OCI-LY7 (cell line): ENCODE results near the gene AUTS2. TPM values are rescaled to one million over a fixed set of nuclear protein-coding genes. Genes with fewer than 3 reads are reported as not detected.

Source experiments
- BruUV-seq: library from RNA; stranded (reverse); fragments of 400-500 nt; replicated peaks from 2 replicates; lab custom pipeline; 2021; lab: Mats Ljungman, UMichigan
- CTCF ChIA-PET: fragments of 300-600 bp; sonication (Branson Sonifier 250); formaldehyde crosslinking; loops from one replicate; lab custom pipeline; 2022; ENCODE audit warnings: antibody characterized with exemption; ENCODE audit not compliant: unreplicated experiment; lab: Charles Lee
- POLR2A ChIA-PET: fragments of 300-600 bp; sonication (Branson Sonifier 250); formaldehyde crosslinking; loops from one replicate; lab custom pipeline; 2022; ENCODE audit warnings: antibody characterized with exemption; lab: Charles Lee
- DNase-seq: peaks from one replicate; pipeline ENCODE4 v3.0.0-alpha.2; 2015; ENCODE audit warnings: low spot score
- H2AFZ ChIP-seq: fragments of 200-600 bp; sonication (generic), shearing (Covaris generic); 2 replicates; pipeline ENCODE4 v1.6.1; 2014; ENCODE audit warnings: mild to moderate bottlenecking, antibody characterized with exemption, low read length, moderate library complexity
- H3K27ac ChIP-seq: fragments of 200-600 bp; sonication (generic); 2 replicates; pipeline ENCODE4 v1.5.1; 2014; ENCODE audit warnings: mixed run types, low read depth, mild to moderate bottlenecking, moderate library complexity, low read length, inconsistent platforms; ENCODE audit not compliant: poor library complexity, severe bottlenecking
- H3K36me3 ChIP-seq: fragments of 200-600 bp; sonication (generic); 2 replicates; pipeline ENCODE4 v1.6.1; 2014; ENCODE audit warnings: mild to moderate bottlenecking, antibody characterized with exemption, low read length, moderate library complexity, mixed read lengths; ENCODE audit not compliant: insufficient read depth
- H3K4me1 ChIP-seq: fragments of 200-600 bp; sonication (generic); 2 replicates; pipeline ENCODE4 v1.5.1; 2014; ENCODE audit warnings: mild to moderate bottlenecking, low read length; ENCODE audit not compliant: insufficient read depth, poor library complexity, severe bottlenecking
- H3K4me2 ChIP-seq: fragments of 200-600 bp; sonication (generic); 2 replicates; pipeline ENCODE4 v1.6.1; 2014; ENCODE audit warnings: mild to moderate bottlenecking, low read length
- H3K4me3 ChIP-seq: fragments of 200-600 bp; sonication (generic); 2 replicates; pipeline ENCODE4 v1.5.1; 2014; ENCODE audit warnings: mild to moderate bottlenecking, low read depth, low read length; ENCODE audit not compliant: poor library complexity, severe bottlenecking
- H3K79me2 ChIP-seq: fragments of 200-600 bp; sonication (generic); 2 replicates; pipeline ENCODE4 v1.6.1; 2016; ENCODE audit warnings: low read depth, mild to moderate bottlenecking, low read length, moderate library complexity, mixed read lengths; ENCODE audit not compliant: insufficient read depth
- H3K9me2 ChIP-seq: fragments of 200-600 bp; sonication (generic); 2 replicates; pipeline ENCODE4 v1.6.1; 2016; ENCODE audit warnings: mild to moderate bottlenecking, low read length, mixed read lengths; ENCODE audit not compliant: insufficient read depth
- H3K9me3 ChIP-seq: fragments of 200-600 bp; sonication (generic); 2 replicates; pipeline ENCODE4 v1.6.1; 2014; ENCODE audit warnings: mild to moderate bottlenecking, mixed run types, low read length, mixed read lengths
- H4K20me1 ChIP-seq: fragments of 200-600 bp; sonication (generic); 2 replicates; pipeline ENCODE4 v1.6.1; 2014; ENCODE audit warnings: mild to moderate bottlenecking, antibody characterized with exemption, low read length, moderate library complexity, mixed read lengths; ENCODE audit not compliant: insufficient read depth
- CTCF ChIP-seq: fragments of 200-600 bp; sonication (generic); conservative IDR thresholded peaks from 2 replicates; pipeline ENCODE4 v1.5.1; 2014; ENCODE audit warnings: mild to moderate bottlenecking, antibody characterized with exemption, low read length, moderate library complexity, mixed read lengths
- EZH2phosphoT487 ChIP-seq: fragments of 200-600 bp; sonication (generic); IDR thresholded peaks from 2 replicates; pipeline ENCODE4 v1.6.1; 2018; ENCODE audit warnings: low read depth, borderline replicate concordance, mild to moderate bottlenecking, mixed run types, antibody characterized with exemption, low read length, moderate library complexity, mixed read lengths
- intact Hi-C: fragments of 100-400 bp; cut with micrococcal nuclease; formaldehyde crosslinking; loops from one replicate; pipeline ENCODE4 v1.10.0; 2022; ENCODE audit not compliant: unreplicated experiment
- total RNA-seq, 2 experiments: library from RNA; depleted of rRNA in 1 of 2; stranded (reverse); fragments of >200 nt in 1 of 2; shearing (Covaris generic) in 1 of 2; gene quantifications; 2 replicates each; pipeline ENCODE4 v1.2.3, GENCODE V29; 2014 to 2022

AUTS2 gene
- total RNA-seq, 2 experiments from 2014 or later, result 37.9 to 78.5 TPM

- no peaks in the 10 kb centered on the region for H3K79me2 ChIP-seq
- no peaks in the 10 kb centered on the region for H3K36me3 ChIP-seq
- no peaks in the 10 kb centered on the region for H3K9me2 ChIP-seq
- TF ChIP-seq CTCF, result no peak
- TF ChIP-seq EZH2phosphoT487, result no peak
- DNase-seq, result no peak
- H3K27ac ChIP-seq, result no peak overlapping the region
- peaks cover 16% of the 10 kb centered on the region for H3K4me1 ChIP-seq
- intact Hi-C loops, result no loop called here
- POLR2A ChIA-PET, result no interaction called here
- H3K4me2 ChIP-seq, result no peak overlapping the region
- H4K20me1 ChIP-seq, result no peaks in the 10 kb centered on the region
- no peak overlapping the region for H3K4me3 ChIP-seq
- no peaks in the 10 kb centered on the region for H3K9me3 ChIP-seq
- no TSS peak for BruUV-seq
- no peak overlapping the region for H2AFZ ChIP-seq
- CTCF ChIA-PET, result interaction anchor here (0.6 kb wide), 1 partner anchor 24 kb away, joined by 3 read pairs; no protein-coding TSS in a partner anchor
Measured at GRCh38 chr7:70435634-70436033, 837.4 kb downstream of the AUTS2 start.

- Histone ChIP-seq H3K4me1 (peaks cover 16% of the 10 kb centered on the region), H4K20me1 (no peaks in the 10 kb centered on the region), H2AFZ (no peak overlapping the region), H3K4me3 (no peak overlapping the region), H3K79me2 (no peaks in the 10 kb centered on the region), H3K9me3 (no peaks in the 10 kb centered on the region), H3K9me2 (no peaks in the 10 kb centered on the region), H3K27ac (no peak overlapping the region), H3K36me3 (no peaks in the 10 kb centered on the region), H3K4me2 (no peak overlapping the region)
- DNase-seq, result no peak
- TSS peak; percentile 20 for BruUV-seq
- CTCF ChIA-PET, result no interaction called here
- intact Hi-C loops, result no loop called here
- POLR2A ChIA-PET, result interaction anchor here (0.7 kb wide), 1 partner anchor 226 kb away, joined by 4 read pairs; no protein-coding TSS in a partner anchor
- TF ChIP-seq EZH2phosphoT487 (no peak), CTCF (no peak)
Measured at GRCh38 chr7:70436790-70437350, 838.6 kb downstream of the AUTS2 start.

GRCh38 chr7:70439651-70440050 lies 841.4 kb downstream of the AUTS2 start:
- Histone ChIP-seq H3K4me3 (no peak overlapping the region), H3K4me1 (peaks cover 4% of the 10 kb centered on the region), H3K9me2 (no peaks in the 10 kb centered on the region), H2AFZ (no peak overlapping the region), H4K20me1 (no peaks in the 10 kb centered on the region), H3K27ac (no peak overlapping the region), H3K79me2 (no peaks in the 10 kb centered on the region), H3K9me3 (no peaks in the 10 kb centered on the region), H3K4me2 (no peak overlapping the region), H3K36me3 (no peaks in the 10 kb centered on the region)
- ChIA-PET POLR2A (no interaction called here), CTCF (no interaction called here)
- no TSS peak for BruUV-seq
- intact Hi-C loops, result no loop called here
- DNase-seq, result no peak
- TF ChIP-seq EZH2phosphoT487, result no peak
- TF ChIP-seq CTCF, result no peak
